Trophoblast cell (in vitro differentiated cells and primary cell): Measurements from ENCODE around the gene OR52B6.

ENCODE experiments used
- DNase-seq, 2 donors: peaks; one replicate each; pipeline ENCODE4 v3.0.0-alpha.2; 2016
- H2AFZ ChIP-seq: 2 replicates; pipeline ENCODE4 v1.6.1; 2013; ENCODE audit warnings: low read length, moderate library complexity, mild to moderate bottlenecking; ENCODE audit not compliant: insufficient read depth, poor library complexity
- H2AK5ac ChIP-seq: 2 replicates; pipeline ENCODE4 v1.6.1; 2013; ENCODE audit warnings: mild to moderate bottlenecking, low read length
- H2BK120ac ChIP-seq: 2 replicates; pipeline ENCODE4 v1.6.1; 2013; ENCODE audit warnings: low read length, mild to moderate bottlenecking, moderate library complexity; ENCODE audit not compliant: insufficient read depth, poor library complexity
- H2BK12ac ChIP-seq: 2 replicates; pipeline ENCODE4 v1.6.1; 2013; ENCODE audit warnings: mild to moderate bottlenecking, low read length, moderate library complexity
- H2BK5ac ChIP-seq: 2 replicates; pipeline ENCODE4 v1.6.1; 2013; ENCODE audit warnings: low read length, low read depth, moderate library complexity, mild to moderate bottlenecking; ENCODE audit not compliant: poor library complexity
- H3K14ac ChIP-seq: 2 replicates; pipeline ENCODE4 v1.6.1; 2013; ENCODE audit warnings: mild to moderate bottlenecking, low read length
- H3K18ac ChIP-seq: 2 replicates; pipeline ENCODE4 v1.6.1; 2013; ENCODE audit warnings: mild to moderate bottlenecking, low read length
- H3K23ac ChIP-seq: 2 replicates; pipeline ENCODE4 v1.6.1; 2013; ENCODE audit warnings: low read length
- H3K27ac ChIP-seq: 2 replicates; pipeline ENCODE4 v1.5.1; 2013; ENCODE audit warnings: low read depth, mild to moderate bottlenecking, inconsistent platforms, low read length, moderate library complexity
- H3K27me3 ChIP-seq: 2 replicates; pipeline ENCODE4 v1.6.1; 2013; ENCODE audit warnings: inconsistent platforms, mild to moderate bottlenecking, low read length, moderate library complexity; ENCODE audit not compliant: insufficient read depth
- H3K36me3 ChIP-seq, 2 experiments: 1 replicate in 1 of 2; 2 replicates in 1 of 2; pipeline ENCODE4 v1.6.1; 2013; ENCODE audit warnings: low read length in 2 of 2, mild to moderate bottlenecking in 2 of 2, moderate library complexity in 1 of 2; ENCODE audit not compliant: insufficient read depth in 2 of 2, control insufficient read depth in 1 of 2
- H3K4ac ChIP-seq: 2 replicates; pipeline ENCODE4 v1.6.1; 2013; ENCODE audit warnings: low read depth, mild to moderate bottlenecking, low read length, moderate library complexity
- H3K4me1 ChIP-seq, 2 experiments: 1 replicate in 1 of 2; 2 replicates in 1 of 2; pipeline ENCODE4 v1.6.1; 2013; ENCODE audit warnings: low read length in 2 of 2, mild to moderate bottlenecking in 2 of 2, moderate library complexity in 1 of 2; ENCODE audit not compliant: insufficient read depth in 2 of 2, control insufficient read depth in 1 of 2
- H3K4me2 ChIP-seq: 2 replicates; pipeline ENCODE4 v1.6.1; 2013; ENCODE audit warnings: inconsistent platforms, mild to moderate bottlenecking, low read length, moderate library complexity
- H3K4me3 ChIP-seq: 2 replicates; pipeline ENCODE4 v1.5.1; 2013; ENCODE audit warnings: mild to moderate bottlenecking, low read depth, low read length, inconsistent platforms
- H3K79me1 ChIP-seq: one replicate; pipeline ENCODE4 v1.6.1; 2013; ENCODE audit warnings: low read length
- H3K79me2 ChIP-seq: 2 replicates; pipeline ENCODE4 v1.6.1; 2013; ENCODE audit warnings: low read length, mild to moderate bottlenecking; ENCODE audit not compliant: control insufficient read depth, insufficient read depth, poor library complexity
- H3K9ac ChIP-seq: 2 replicates; pipeline ENCODE4 v1.6.1; 2013; ENCODE audit warnings: mild to moderate bottlenecking, low read length
- H3K9me3 ChIP-seq: 2 replicates; pipeline ENCODE4 v1.6.1; 2013; ENCODE audit warnings: low read depth, mild to moderate bottlenecking, control low read depth, inconsistent platforms, low read length; ENCODE audit not compliant: insufficient read depth
- H4K12ac ChIP-seq: 2 replicates; pipeline ENCODE4 v1.6.1; 2013; ENCODE audit warnings: low read depth, mild to moderate bottlenecking, low read length, moderate library complexity
- H4K8ac ChIP-seq: 2 replicates; pipeline ENCODE4 v1.6.1; 2013; ENCODE audit warnings: low read depth, mild to moderate bottlenecking, low read length, moderate library complexity
- H4K91ac ChIP-seq: one replicate; pipeline ENCODE4 v1.6.1; 2013; ENCODE audit warnings: low read depth, mild to moderate bottlenecking, low read length, moderate library complexity
- WGBS: extraction: QIAGEN DNeasy Blood & Tissue Kit; methylation state at CpG from one replicate; pipeline ENCODE4 v1.1.7; 2013; ENCODE audit warnings: missing lambda C conversion rate; ENCODE audit not compliant: insufficient read length, insufficient coverage; ENCODE audit errors: extremely low coverage; 5-methylcytosine and 5-hydroxymethylcytosine counted together

OR52B6 gene

DNA sequence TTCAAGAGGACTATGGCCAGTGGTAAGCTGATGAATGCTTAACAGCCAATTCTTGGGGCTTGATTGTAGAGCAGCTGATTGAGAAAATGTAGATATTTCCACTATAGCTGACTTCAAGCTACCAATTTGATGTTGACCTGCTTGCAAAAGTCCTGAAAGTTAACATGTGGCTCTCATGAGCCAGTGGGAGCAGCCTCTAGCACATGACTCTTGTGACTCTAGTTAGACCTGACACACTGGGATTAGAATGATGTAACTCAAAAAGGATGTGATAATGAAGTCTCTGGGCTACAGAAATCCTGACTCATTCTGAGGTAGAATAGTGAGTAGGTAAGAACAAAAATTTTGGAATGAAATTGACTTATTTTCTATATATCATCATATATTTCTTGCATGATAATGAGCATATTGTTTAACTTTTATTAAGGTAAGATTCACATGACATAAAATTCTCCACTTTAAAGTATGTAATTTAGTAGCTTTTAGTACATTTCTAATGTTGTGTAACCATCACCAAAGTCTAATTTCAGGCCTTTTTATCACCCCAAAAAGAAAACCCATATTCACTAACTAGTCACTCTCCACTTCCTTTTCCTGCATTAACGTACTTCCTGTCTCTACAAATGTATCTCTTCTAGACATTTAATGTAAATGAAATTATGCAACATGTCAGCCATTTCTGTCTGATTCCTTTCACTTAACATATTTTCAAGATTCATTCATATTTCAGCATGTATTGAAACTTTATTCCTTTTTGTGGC, 16.2 kb upstream of the OR52B6 start:
- H3K23ac ChIP-seq: no peak overlapping the region
- no peaks in the 10 kb centered on the region for H3K79me2 ChIP-seq
- H4K8ac ChIP-seq: no peak overlapping the region
- no peak overlapping the region for H2BK5ac ChIP-seq
- no peaks in the 10 kb centered on the region for H3K4me1 ChIP-seq
- H3K9me3 ChIP-seq: no peaks in the 10 kb centered on the region
- DNase-seq: peak in 1 of 2 donors; percentile 47
- no peak overlapping the region for H3K4ac ChIP-seq
- H3K18ac ChIP-seq: no peak overlapping the region
- H3K79me1 ChIP-seq: no peaks in the 10 kb centered on the region
- H2AFZ ChIP-seq: no peak overlapping the region
- H3K14ac ChIP-seq: no peak overlapping the region
- H3K27me3 ChIP-seq: no peaks in the 10 kb centered on the region
- H2BK12ac ChIP-seq: no peak overlapping the region
- no peak overlapping the region for H4K91ac ChIP-seq
- H3K4me3 ChIP-seq: no peak overlapping the region
- H2BK120ac ChIP-seq: no peak overlapping the region
- WGBS: no CpG with 5 or more reads among the region's 1 CpG
- H2AK5ac ChIP-seq: no peak overlapping the region
- no peak overlapping the region for H4K12ac ChIP-seq
- H3K9ac ChIP-seq: no peak overlapping the region
- no peaks in the 10 kb centered on the region for H3K36me3 ChIP-seq
- H3K4me2 ChIP-seq: no peak overlapping the region
- no peak overlapping the region for H3K27ac ChIP-seq

DNA sequence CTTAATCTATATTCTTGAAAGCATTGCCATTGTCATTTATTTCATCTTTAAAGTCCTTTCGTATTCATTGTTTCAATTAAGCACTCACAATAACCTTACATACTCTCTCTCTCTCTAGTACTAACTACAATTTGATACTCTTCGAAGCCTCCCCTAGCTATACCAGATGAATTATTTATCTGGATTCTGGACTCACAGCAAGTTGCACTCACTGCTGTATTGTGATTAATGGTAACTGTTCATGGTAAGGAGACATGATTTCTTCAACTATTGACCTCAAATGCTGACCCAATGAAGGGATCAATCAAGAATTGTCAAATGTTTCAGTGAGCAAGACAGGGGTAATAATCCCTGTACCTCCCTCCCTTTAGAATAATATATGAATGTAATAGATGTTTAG, 6.0 kb upstream of the OR52B6 start:
- H3K4me3 ChIP-seq: no peak overlapping the region
- no peak overlapping the region for H3K4me2 ChIP-seq
- DNase-seq: no peak
- H4K8ac ChIP-seq: no peak overlapping the region
- H2BK12ac ChIP-seq: no peak overlapping the region
- H4K91ac ChIP-seq: no peak overlapping the region
- H3K79me2 ChIP-seq: no peaks in the 10 kb centered on the region
- H2AK5ac ChIP-seq: no peak overlapping the region
- H3K18ac ChIP-seq: no peak overlapping the region
- H3K9me3 ChIP-seq: no peaks in the 10 kb centered on the region
- no peaks in the 10 kb centered on the region for H3K27me3 ChIP-seq
- no peak overlapping the region for H3K9ac ChIP-seq
- H3K4me1 ChIP-seq: no peaks in the 10 kb centered on the region
- no peak overlapping the region for H4K12ac ChIP-seq
- H2BK120ac ChIP-seq: no peak overlapping the region
- no peaks in the 10 kb centered on the region for H3K36me3 ChIP-seq
- no peak overlapping the region for H3K23ac ChIP-seq
- no peak overlapping the region for H3K14ac ChIP-seq
- WGBS: 100% methylated on average over 1 of the region's 2 CpGs
- no peak overlapping the region for H3K27ac ChIP-seq
- H2BK5ac ChIP-seq: no peak overlapping the region
- H3K4ac ChIP-seq: no peak overlapping the region
- H2AFZ ChIP-seq: no peak overlapping the region
- H3K79me1 ChIP-seq: no peaks in the 10 kb centered on the region

DNA sequence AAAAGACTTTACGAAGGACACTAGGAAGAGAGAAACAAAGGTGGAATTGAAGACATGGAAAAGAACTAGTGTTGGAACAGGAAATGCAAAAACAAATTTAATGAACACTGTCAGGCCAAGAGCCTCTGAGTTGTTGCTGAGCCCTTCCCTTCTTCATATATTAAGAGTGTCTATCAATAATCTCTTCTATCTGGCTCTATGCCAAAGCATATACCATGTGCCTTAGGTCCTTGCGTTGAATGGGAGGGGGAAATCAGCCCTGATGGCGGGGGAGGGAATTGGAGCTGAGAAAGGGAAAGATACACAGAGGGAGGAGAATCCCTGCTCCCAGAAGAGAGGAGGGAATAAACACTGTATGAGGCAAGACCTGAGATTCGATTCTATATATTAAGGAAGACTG, 5.5 kb upstream of the OR52B6 start:
- Histone ChIP-seq H4K8ac (no peak overlapping the region), H3K4ac (no peak overlapping the region), H3K27ac (no peak overlapping the region), H2AFZ (no peak overlapping the region), H2AK5ac (no peak overlapping the region), H2BK12ac (no peak overlapping the region), H2BK120ac (no peak overlapping the region), H3K4me3 (no peak overlapping the region), H4K91ac (no peak overlapping the region), H3K27me3 (no peaks in the 10 kb centered on the region), H3K79me1 (no peaks in the 10 kb centered on the region), H3K9ac (no peak overlapping the region), H3K4me2 (no peak overlapping the region), H3K4me1 (no peaks in the 10 kb centered on the region), H4K12ac (no peak overlapping the region), H3K23ac (no peak overlapping the region), H3K14ac (no peak overlapping the region), H3K36me3 (no peaks in the 10 kb centered on the region), H3K18ac (no peak overlapping the region), H2BK5ac (no peak overlapping the region), H3K9me3 (no peaks in the 10 kb centered on the region), H3K79me2 (no peaks in the 10 kb centered on the region)
- DNase-seq: no peak
- WGBS: no CpG with 5 or more reads among the region's 4 CpGs

DNA sequence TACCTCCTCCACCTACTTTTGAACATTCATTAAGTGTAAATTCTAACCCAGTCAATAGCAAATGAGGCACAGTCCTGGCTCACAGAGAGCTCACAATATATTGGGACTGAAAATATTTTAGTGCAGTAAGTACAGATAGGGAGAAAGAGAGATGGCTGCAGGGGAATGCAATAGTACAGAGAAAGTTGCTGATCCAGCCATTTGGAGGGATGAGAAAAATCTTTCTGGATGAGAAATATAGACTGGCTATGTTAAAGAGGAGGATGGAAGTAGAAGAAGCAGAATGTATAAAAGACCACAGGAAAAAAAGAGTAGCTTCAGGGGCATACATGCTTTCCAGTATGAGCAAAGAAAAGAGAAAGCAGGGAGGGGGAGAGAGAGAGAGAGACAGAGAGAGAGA, 3.6 kb upstream of the OR52B6 start:
- no peak overlapping the region for H4K8ac ChIP-seq
- H3K36me3 ChIP-seq: no peaks in the 10 kb centered on the region
- no peak overlapping the region for H3K18ac ChIP-seq
- no peak overlapping the region for H3K4ac ChIP-seq
- no peaks in the 10 kb centered on the region for H3K9me3 ChIP-seq
- H4K12ac ChIP-seq: no peak overlapping the region
- H3K79me2 ChIP-seq: no peaks in the 10 kb centered on the region
- no peaks in the 10 kb centered on the region for H3K27me3 ChIP-seq
- no peak overlapping the region for H3K14ac ChIP-seq
- H3K4me2 ChIP-seq: no peak overlapping the region
- H2AFZ ChIP-seq: no peak overlapping the region
- no peak overlapping the region for H2AK5ac ChIP-seq
- H3K23ac ChIP-seq: no peak overlapping the region
- H3K79me1 ChIP-seq: no peaks in the 10 kb centered on the region
- no peak overlapping the region for H3K9ac ChIP-seq
- no peaks in the 10 kb centered on the region for H3K4me1 ChIP-seq
- H3K4me3 ChIP-seq: no peak overlapping the region
- no peak for DNase-seq
- no peak overlapping the region for H2BK120ac ChIP-seq
- no peak overlapping the region for H3K27ac ChIP-seq
- H2BK12ac ChIP-seq: no peak overlapping the region
- no peak overlapping the region for H2BK5ac ChIP-seq
- H4K91ac ChIP-seq: no peak overlapping the region
